CD4-positive, alpha-beta T cell (primary cell): ENCODE measurements around the gene CDKN1C. TPM values are rescaled to one million over a fixed set of nuclear protein-coding genes. Genes with fewer than 3 reads are reported as not detected.

Experiments used
- ATAC-seq: fragments of 200-7000 bp; cut with Tn5 transposase; one replicate; pipeline ENCODE4 v1.10.0; 2022; ENCODE audit warnings: mild to moderate bottlenecking; ENCODE audit not compliant: poor library complexity
- CTCF ChIA-PET: fragments of 350-600 bp; sonication (Branson Sonifier 250); formaldehyde crosslinking; loops from one replicate; lab custom pipeline; 2021; ENCODE audit warnings: antibody characterized with exemption, inconsistent platforms; lab: Charles Lee
- POLR2A ChIA-PET: fragments of 350-600 bp; sonication (Branson Sonifier 250); formaldehyde crosslinking; loops from one replicate; lab custom pipeline; 2021; ENCODE audit warnings: antibody characterized with exemption, inconsistent platforms; lab: Charles Lee
- DNase-seq, 14 experiments: peaks; one replicate each; pipeline ENCODE4 v3.0.0-alpha.2; 2013 to 2020; ENCODE audit warnings: mixed read lengths in 2 of 14
- H3K27ac ChIP-seq, 2 donors: one replicate each; pipeline versions ENCODE4 v1.5.1 to v1.7.0; 2013; ENCODE audit warnings: low read length in 2 of 2, low read depth in 1 of 2, mild to moderate bottlenecking in 1 of 2
- H3K27me3 ChIP-seq, 2 experiments: 1 replicate in 1 of 2; 2 replicates in 1 of 2; pipeline versions ENCODE4 v1.6.1 to v1.7.0; 2013; ENCODE audit warnings: low read length in 2 of 2, control low read depth in 1 of 2, mild to moderate bottlenecking in 1 of 2, moderate library complexity in 1 of 2; ENCODE audit not compliant: insufficient read depth in 2 of 2, control insufficient read depth in 1 of 2
- H3K36me3 ChIP-seq: one replicate; pipeline ENCODE4 v1.6.1; 2013; ENCODE audit warnings: low read length, control low read depth; ENCODE audit not compliant: insufficient read depth
- H3K4me1 ChIP-seq: one replicate; pipeline ENCODE4 v1.6.1; 2013; ENCODE audit warnings: low read length, control low read depth; ENCODE audit not compliant: insufficient read depth
- H3K4me3 ChIP-seq: one replicate; pipeline ENCODE4 v1.5.1; 2013; ENCODE audit warnings: mild to moderate bottlenecking, low read length, moderate library complexity
- H3K9me3 ChIP-seq, 2 experiments: 1 replicate in 1 of 2; 2 replicates in 1 of 2; pipeline versions ENCODE4 v1.6.1 to v1.7.0; 2013; ENCODE audit warnings: low read length in 2 of 2, mild to moderate bottlenecking in 2 of 2, control low read depth in 1 of 2, moderate library complexity in 1 of 2; ENCODE audit not compliant: control insufficient read depth in 1 of 2, insufficient read depth in 1 of 2
- H3K27ac Mint-ChIP-seq: one replicate; pipeline ENCODE4 v1.8.0; 2020; ENCODE audit warnings: mixed read lengths
- H3K27me3 Mint-ChIP-seq: one replicate; pipeline ENCODE4 v1.8.0; 2021; ENCODE audit warnings: mixed read lengths
- H3K36me3 Mint-ChIP-seq: one replicate; pipeline ENCODE4 v1.8.0; 2021; ENCODE audit warnings: low read depth, mixed read lengths
- H3K4me1 Mint-ChIP-seq: one replicate; pipeline ENCODE4 v1.8.0; 2021; ENCODE audit warnings: low read depth, mixed read lengths
- H3K4me3 Mint-ChIP-seq: one replicate; pipeline ENCODE4 v1.8.0; 2020; ENCODE audit warnings: mild to moderate bottlenecking, mixed read lengths
- H3K9me3 Mint-ChIP-seq: one replicate; pipeline ENCODE4 v1.8.0; 2020; ENCODE audit warnings: mixed read lengths
- intact Hi-C, 2 experiments: fragments of 100-400 bp; cut with DNase I in 1 of 2; cut with micrococcal nuclease in 1 of 2; formaldehyde crosslinking; loops; one replicate each; pipeline versions ENCODE4 v1.15.1 to v1.9.0; 2023 to 2025; cut with DNase I, micrococcal nuclease
- total RNA-seq, 174 experiments: library from RNA in 2 of 174; stranded (reverse) in 2 of 174; gene quantifications; one replicate each; pipeline ENCODE4 v1.2.3 and lab custom pipeline; 2021 to 2026
- TF ChIP-seq, protein P1 (sequence below): fragments of 200-600 bp; IDR thresholded peaks from one replicate; pipeline ENCODE4 v1.8.0; 2022; ENCODE audit warnings: antibody characterized with exemption, mild to moderate bottlenecking

CDKN1C gene
- total RNA-seq, 2 experiments from 2014 or later, result 1.9 to 2.5 TPM

DNA sequence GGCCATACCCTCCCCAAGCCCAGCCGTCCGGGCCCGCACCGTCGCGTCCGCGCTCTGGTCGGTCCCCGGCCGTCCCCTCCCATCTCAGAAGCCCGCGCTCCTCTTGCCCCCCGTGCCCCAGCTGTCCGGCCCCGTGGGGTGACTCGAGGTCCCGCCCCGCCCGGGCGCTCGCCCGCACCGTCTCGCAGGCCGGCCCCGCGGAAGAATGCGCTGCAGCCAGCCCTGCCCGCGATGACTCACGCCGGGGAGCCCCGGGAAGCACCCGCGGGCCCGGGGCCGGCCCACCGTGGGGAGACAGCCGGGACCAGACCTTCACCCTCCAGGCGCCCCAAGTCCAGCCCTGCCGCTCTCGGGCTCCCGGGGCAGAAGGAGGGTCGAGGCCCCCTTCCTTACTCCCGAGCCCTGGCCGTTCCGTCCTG lies 44.0 kb upstream of the CDKN1C start:
- CTCF ChIA-PET, result interaction anchor here (1.1 to 2.4 kb wide), 5 partner anchors 10 to 397 kb away, joined by 3 to 17 read pairs (median 6); a partner anchor contains a TSS
- no peaks in the 10 kb centered on the region for H3K36me3 ChIP-seq
- intact Hi-C loops, result no loop called here
- peaks cover 30% of the 10 kb centered on the region for H3K27me3 Mint-ChIP-seq
- POLR2A ChIA-PET, result interaction anchor here (0.6 to 2.4 kb wide), 4 partner anchors 16 to 85 kb away, joined by 3 to 11 read pairs (median 6); no protein-coding TSS in a partner anchor
- TF ChIP-seq, protein P1, sequence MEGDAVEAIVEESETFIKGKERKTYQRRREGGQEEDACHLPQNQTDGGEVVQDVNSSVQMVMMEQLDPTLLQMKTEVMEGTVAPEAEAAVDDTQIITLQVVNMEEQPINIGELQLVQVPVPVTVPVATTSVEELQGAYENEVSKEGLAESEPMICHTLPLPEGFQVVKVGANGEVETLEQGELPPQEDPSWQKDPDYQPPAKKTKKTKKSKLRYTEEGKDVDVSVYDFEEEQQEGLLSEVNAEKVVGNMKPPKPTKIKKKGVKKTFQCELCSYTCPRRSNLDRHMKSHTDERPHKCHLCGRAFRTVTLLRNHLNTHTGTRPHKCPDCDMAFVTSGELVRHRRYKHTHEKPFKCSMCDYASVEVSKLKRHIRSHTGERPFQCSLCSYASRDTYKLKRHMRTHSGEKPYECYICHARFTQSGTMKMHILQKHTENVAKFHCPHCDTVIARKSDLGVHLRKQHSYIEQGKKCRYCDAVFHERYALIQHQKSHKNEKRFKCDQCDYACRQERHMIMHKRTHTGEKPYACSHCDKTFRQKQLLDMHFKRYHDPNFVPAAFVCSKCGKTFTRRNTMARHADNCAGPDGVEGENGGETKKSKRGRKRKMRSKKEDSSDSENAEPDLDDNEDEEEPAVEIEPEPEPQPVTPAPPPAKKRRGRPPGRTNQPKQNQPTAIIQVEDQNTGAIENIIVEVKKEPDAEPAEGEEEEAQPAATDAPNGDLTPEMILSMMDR, result no peak
- peak overlapping the region; percentile 85 for H3K4me3 Mint-ChIP-seq
- H3K4me1 ChIP-seq, result peaks cover 48% of the 10 kb centered on the region
- H3K9me3 Mint-ChIP-seq, result no peaks in the 10 kb centered on the region
- H3K27ac Mint-ChIP-seq, result no peak overlapping the region
- H3K4me3 ChIP-seq, result peak overlapping the region; percentile 55
- no peak overlapping the region for H3K27ac ChIP-seq
- peaks cover 24% of the 10 kb centered on the region for H3K4me1 Mint-ChIP-seq
- no peaks in the 10 kb centered on the region for H3K36me3 Mint-ChIP-seq
- ATAC-seq (peak; percentile 9), DNase-seq (peak in 4 of 14 experiments; percentile 37 to 81 (median 58))
- peaks cover 21 to 24% of the 10 kb centered on the region in 2 experiments for H3K27me3 ChIP-seq
- peaks cover 0 to 13% of the 10 kb centered on the region in 2 experiments for H3K9me3 ChIP-seq

DNA sequence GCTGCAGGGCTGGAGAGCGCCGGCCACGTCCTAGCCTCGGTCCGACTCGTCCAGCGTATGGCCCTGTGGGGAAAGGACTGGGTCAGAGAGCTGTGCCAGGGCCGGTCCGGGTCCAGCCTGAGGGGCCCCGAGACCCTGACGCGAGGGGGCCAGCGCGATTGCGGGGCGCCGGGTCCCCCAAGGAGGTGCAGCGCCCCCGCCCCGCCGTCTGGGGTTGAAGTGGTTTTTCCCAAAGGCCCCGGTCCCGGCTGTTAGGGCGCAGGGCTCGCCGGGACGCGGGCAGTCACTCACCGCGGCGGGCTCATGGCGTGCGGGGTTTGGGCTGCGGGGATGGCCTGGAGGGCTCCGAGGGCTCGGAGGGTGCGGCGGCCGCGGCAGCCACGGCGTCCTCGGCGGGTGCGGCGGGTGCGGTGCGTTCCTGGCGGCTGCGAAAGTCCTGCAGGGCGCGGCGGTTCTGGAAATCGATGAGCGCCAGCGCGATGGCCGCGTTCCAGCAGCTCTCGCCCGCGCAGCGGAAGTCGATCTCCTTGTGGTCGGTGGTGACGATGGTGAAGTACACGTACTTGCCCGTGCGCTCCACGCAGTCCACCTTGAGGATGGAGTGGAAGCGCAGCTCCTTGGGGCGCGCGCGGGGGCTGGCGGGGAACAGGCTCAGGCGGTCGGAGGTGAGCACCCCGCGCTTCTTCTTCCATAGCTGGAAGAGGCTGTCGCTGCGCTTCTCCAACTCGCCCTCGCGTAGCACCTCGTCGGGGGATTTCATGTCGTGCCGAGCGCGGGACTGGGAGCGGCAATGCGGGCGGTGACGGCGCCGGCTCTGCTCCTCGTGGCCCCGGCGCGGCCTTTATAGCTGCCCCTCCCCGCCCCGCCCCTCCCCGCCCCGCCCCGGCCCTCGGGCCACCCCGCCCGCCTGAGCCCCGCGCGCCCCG lies 43.3 kb upstream of the CDKN1C start, which contains the start of gene PHLDA2:
TSS of gene PHLDA2 (minus strand) at position 816 of the 926 bp plus-strand sequence. CDS start at position 760, 56 bp downstream.
- Histone ChIP-seq H3K4me1 (peaks cover 47% of the 10 kb centered on the region), H3K9me3 (peaks cover 0 to 13% of the 10 kb centered on the region in 2 experiments), H3K4me3 (peak within 1 kb of the TSS; percentile 57), H3K36me3 (no peaks in the 10 kb centered on the region), H3K27me3 (peaks cover 21 to 24% of the 10 kb centered on the region in 2 experiments), H3K27ac (no peak within 1 kb of the TSS)
- ChIA-PET CTCF (interaction anchor here (1.1 to 2.4 kb wide), 4 partner anchors 27 to 397 kb away, joined by 3 to 17 read pairs (median 8); a partner anchor contains a TSS), POLR2A (interaction anchor here (0.6 to 2.4 kb wide), 4 partner anchors 17 to 86 kb away, joined by 3 to 11 read pairs (median 6); no protein-coding TSS in a partner anchor)
- Mint-ChIP-seq H3K36me3 (no peaks in the 10 kb centered on the region), H3K27ac (peak within 1 kb of the TSS; percentile 44), H3K4me3 (peak within 1 kb of the TSS; percentile 87), H3K27me3 (peaks cover 30% of the 10 kb centered on the region), H3K9me3 (no peaks in the 10 kb centered on the region), H3K4me1 (peaks cover 24% of the 10 kb centered on the region)
- intact Hi-C loops, result no loop called here
- DNase-seq, result peak; percentile 16 to 88 (median 50)
- TF ChIP-seq, protein P1, result no peak
- ATAC-seq, result peak; percentile 59

GRCh38 chr11:2927851-2928604 lies 42.5 kb upstream of the CDKN1C start:
- CTCF ChIA-PET, result interaction anchor here (2.1 to 2.4 kb wide), 2 partner anchors 35 to 396 kb away, joined by 9 to 17 read pairs; no protein-coding TSS in a partner anchor
- DNase-seq (peak in 1 of 14 experiments; percentile 37), ATAC-seq (no peak)
- Mint-ChIP-seq H3K4me1 (peaks cover 24% of the 10 kb centered on the region), H3K4me3 (peak overlapping the region; percentile 72), H3K27me3 (peaks cover 30% of the 10 kb centered on the region), H3K27ac (no peak overlapping the region), H3K9me3 (no peaks in the 10 kb centered on the region), H3K36me3 (no peaks in the 10 kb centered on the region)
- peaks cover 0 to 13% of the 10 kb centered on the region in 2 experiments for H3K9me3 ChIP-seq
- POLR2A ChIA-PET, result interaction anchor here (0.6 to 2.4 kb wide), 3 partner anchors 18 to 129 kb away, joined by 3 to 11 read pairs (median 7); partner anchors contain the start of gene CARS1
- intact Hi-C loops, result no loop called here
- H3K27me3 ChIP-seq, result peaks cover 21 to 24% of the 10 kb centered on the region in 2 experiments
- H3K36me3 ChIP-seq, result no peaks in the 10 kb centered on the region
- H3K4me1 ChIP-seq, result peaks cover 39% of the 10 kb centered on the region
- TF ChIP-seq, protein P1, result no peak
- H3K4me3 ChIP-seq, result peak overlapping the region; percentile 25
- H3K27ac ChIP-seq, result no peak overlapping the region
